Calu3 (cell line): Measurements from ENCODE around the gene PES1. TPM values are rescaled to one million over a fixed set of nuclear protein-coding genes. Genes with fewer than 3 reads are reported as not detected.
A peak's percentile ranks its signal among the peaks of the same experiment; 100 is the strongest.
"Not testable (repeated sequence)": the region's sequence is repeated elsewhere in the genome, so short reads cannot be mapped to it uniquely, and the experiment has no call there.

Experiments
- BruUV-seq: library from RNA; stranded (reverse); fragments of 400-500 nt; replicated peaks from 2 replicates; lab custom pipeline; 2021; lab: Mats Ljungman, UMichigan
- CTCF ChIA-PET: fragments of 300-600 bp; sonication (Branson Sonifier 250); formaldehyde crosslinking; loops from one replicate; lab custom pipeline; 2022; ENCODE audit warnings: antibody characterized with exemption; lab: Charles Lee
- DNase-seq: peaks from one replicate; pipeline ENCODE4 v3.0.0; 2022
- H3K27ac Mint-ChIP-seq: one replicate; pipeline ENCODE4 v1.8.0; 2022; ENCODE audit warnings: mixed read lengths; ENCODE audit not compliant: unreplicated experiment
- H3K27me3 Mint-ChIP-seq: one replicate; pipeline ENCODE4 v1.8.0; 2022; ENCODE audit warnings: mixed read lengths; ENCODE audit not compliant: unreplicated experiment
- H3K36me3 Mint-ChIP-seq: one replicate; pipeline ENCODE4 v1.8.0; 2022; ENCODE audit warnings: mild to moderate bottlenecking, moderate library complexity, mixed read lengths; ENCODE audit not compliant: insufficient read depth, unreplicated experiment
- H3K4me1 Mint-ChIP-seq: one replicate; pipeline ENCODE4 v1.8.0; 2022; ENCODE audit warnings: mild to moderate bottlenecking, low read depth, mixed read lengths; ENCODE audit not compliant: unreplicated experiment
- H3K4me3 Mint-ChIP-seq: one replicate; pipeline ENCODE4 v1.8.0; 2022; ENCODE audit warnings: mild to moderate bottlenecking, low read depth, moderate library complexity, mixed read lengths; ENCODE audit not compliant: unreplicated experiment
- H3K9me3 Mint-ChIP-seq: one replicate; pipeline ENCODE4 v1.8.0; 2022; ENCODE audit warnings: low read depth, mixed read lengths; ENCODE audit not compliant: unreplicated experiment
- CTCF ChIP-seq: fragments of 200-600 bp; IDR thresholded peaks from one replicate; pipeline ENCODE4 v1.8.0; 2022; ENCODE audit warnings: antibody characterized with exemption; ENCODE audit not compliant: unreplicated experiment
- intact Hi-C: fragments of 100-400 bp; cut with micrococcal nuclease; formaldehyde crosslinking; loops from one replicate; pipeline ENCODE4 v1.10.0; 2022; ENCODE audit not compliant: unreplicated experiment
- total RNA-seq: library from RNA; stranded (reverse); gene quantifications from 2 replicates; pipeline ENCODE4 v1.2.3, GENCODE V29; 2022

The PES1 gene
- total RNA-seq, 1 experiment from 2014 or later, result 98.9 TPM

DNA sequence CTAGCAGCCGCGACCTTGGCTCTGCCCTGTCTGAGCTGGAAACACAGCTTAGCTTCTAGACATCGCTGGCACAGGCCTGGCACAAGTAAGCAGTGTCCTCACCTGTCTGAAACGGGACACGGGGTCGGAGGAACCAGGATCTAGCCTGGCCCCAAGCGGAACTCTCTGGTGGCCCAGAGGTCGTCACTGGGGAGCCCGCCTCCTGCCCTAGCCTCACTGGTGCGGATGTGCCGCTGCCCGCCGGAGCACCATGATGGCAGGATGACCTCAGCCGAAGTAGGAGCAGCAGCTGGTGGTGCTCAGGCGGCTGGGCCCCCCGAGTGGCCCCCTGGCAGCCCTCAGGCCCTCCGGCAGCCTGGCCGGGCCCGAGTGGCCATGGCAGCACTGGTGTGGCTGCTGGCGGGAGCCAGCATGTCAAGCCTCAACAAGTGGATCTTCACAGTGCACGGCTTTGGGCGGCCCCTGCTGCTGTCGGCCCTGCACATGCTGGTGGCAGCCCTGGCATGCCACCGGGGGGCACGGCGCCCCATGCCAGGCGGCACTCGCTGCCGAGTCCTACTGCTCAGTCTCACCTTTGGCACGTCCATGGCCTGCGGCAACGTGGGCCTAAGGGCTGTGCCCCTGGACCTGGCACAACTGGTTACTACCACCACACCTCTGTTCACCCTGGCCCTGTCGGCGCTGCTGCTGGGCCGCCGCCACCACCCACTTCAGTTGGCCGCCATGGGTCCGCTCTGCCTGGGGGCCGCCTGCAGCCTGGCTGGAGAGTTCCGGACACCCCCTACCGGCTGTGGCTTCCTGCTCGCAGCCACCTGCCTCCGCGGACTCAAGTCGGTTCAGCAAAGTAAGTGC is 44.7 kb upstream of the PES1 start:
- intact Hi-C loops, result no loop called here
- Mint-ChIP-seq H3K36me3 (peaks cover 24% of the 10 kb centered on the region), H3K27me3 (no peaks in the 10 kb centered on the region), H3K4me3 (peak overlapping the region; percentile 75), H3K27ac (peak overlapping the region; percentile 44), H3K4me1 (peaks cover 8% of the 10 kb centered on the region), H3K9me3 (peaks cover 3% of the 10 kb centered on the region)
- CTCF ChIA-PET, result interaction anchor here (0.6 to 4.0 kb wide), 4 partner anchors 9 to 1076 kb away, joined by 3 to 83 read pairs (median 4); no protein-coding TSS in a partner anchor
- DNase-seq, result peak; percentile 21
- peak; percentile 32 for TF ChIP-seq CTCF
- BruUV-seq, result no TSS peak

DNA sequence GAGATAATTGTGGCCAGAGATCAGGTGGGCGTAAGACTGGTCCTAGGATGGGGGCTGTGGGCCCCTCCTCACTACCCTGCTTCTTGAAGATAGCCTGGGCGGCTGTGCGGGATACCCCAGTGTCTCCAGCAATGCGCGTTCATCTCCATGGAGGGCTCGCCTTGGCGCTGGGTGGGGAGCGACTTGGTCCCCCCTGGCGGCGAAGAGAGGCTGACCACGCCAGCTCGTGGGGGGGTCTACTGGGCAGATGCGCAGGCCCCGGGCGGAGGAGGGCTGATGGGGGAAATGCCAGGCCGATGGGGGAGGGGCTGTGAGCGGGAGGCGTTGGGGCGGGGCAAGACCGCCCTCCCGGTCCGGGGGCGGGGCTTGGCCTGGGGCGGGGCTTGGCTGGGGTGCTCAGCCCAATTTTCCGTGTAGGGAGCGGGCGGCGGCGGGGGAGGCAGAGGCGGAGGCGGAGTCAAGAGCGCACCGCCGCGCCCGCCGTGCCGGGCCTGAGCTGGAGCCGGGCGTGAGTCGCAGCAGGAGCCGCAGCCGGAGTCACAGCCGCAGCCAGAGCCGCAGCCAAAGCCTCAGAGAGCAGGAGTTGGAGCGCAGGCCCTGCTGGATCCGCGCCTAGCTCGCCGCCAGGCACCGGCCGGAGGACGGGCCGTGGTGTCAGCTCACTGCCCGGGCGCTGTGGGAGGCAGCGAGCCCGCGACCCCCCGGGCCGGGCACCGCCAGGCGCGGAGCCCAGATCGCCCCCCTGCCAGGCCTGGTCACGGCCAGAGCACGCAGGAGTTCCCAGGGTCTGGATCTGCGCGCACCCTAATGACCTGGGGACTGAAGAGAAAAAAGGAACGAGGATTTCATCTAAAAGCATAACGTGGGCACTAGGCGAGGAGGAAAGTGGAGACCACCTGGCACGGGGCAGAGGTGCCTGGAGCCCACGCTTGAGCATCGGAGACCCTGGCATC is 43.8 kb upstream of the PES1 start, which contains the start of gene SLC35E4:
Gene SLC35E4 (plus strand): TSS at position 509 of the 953 bp plus-strand sequence. CDS start 670 bp downstream, outside the sequence.
- no TSS peak for BruUV-seq
- intact Hi-C loops, result no loop called here
- Mint-ChIP-seq H3K9me3 (peaks cover 3% of the 10 kb centered on the region), H3K4me1 (peaks cover 8% of the 10 kb centered on the region), H3K27ac (peak within 1 kb of the TSS; percentile 44), H3K27me3 (no peaks in the 10 kb centered on the region), H3K36me3 (peaks cover 24% of the 10 kb centered on the region), H3K4me3 (peak within 1 kb of the TSS; percentile 75)
- CTCF ChIA-PET, result interaction anchor here (0.6 to 4.0 kb wide), 17 partner anchors 10 to 1075 kb away, joined by 3 to 83 read pairs (median 4); partner anchors contain the start of genes DUSP18, OSBP2, SEC14L2 and TCN2
- DNase-seq, result peak; percentile 94
- no peak for TF ChIP-seq CTCF

- Mint-ChIP-seq H3K4me1 (peaks cover 8% of the 10 kb centered on the region), H3K9me3 (peaks cover 3% of the 10 kb centered on the region), H3K36me3 (peaks cover 24% of the 10 kb centered on the region), H3K4me3 (peak overlapping the region; percentile 75), H3K27me3 (no peaks in the 10 kb centered on the region), H3K27ac (peak overlapping the region; percentile 44)
- CTCF ChIA-PET, result interaction anchor here (0.5 to 4.0 kb wide), 16 partner anchors 14 to 294 kb away, joined by 3 to 83 read pairs (median 4); partner anchors contain the start of genes DUSP18, OSBP2, SEC14L2 and TCN2
- intact Hi-C loops, result loop anchor here (1.0 kb wide), 1 partner anchor 121 kb away; no protein-coding TSS in a partner anchor
- peak; percentile 88 for DNase-seq
- BruUV-seq, result no TSS peak
- peak; percentile 94 for TF ChIP-seq CTCF
Observed at GRCh38 chr22:30634471-30635233, 42.9 kb upstream of the PES1 start.

GRCh38 chr22:30631469-30631868 is 39.8 kb upstream of the PES1 start:
- intact Hi-C loops, H3K9me3 Mint-ChIP-seq, H3K27me3 Mint-ChIP-seq, H3K4me3 Mint-ChIP-seq, H3K27ac Mint-ChIP-seq, BruUV-seq, H3K4me1 Mint-ChIP-seq, CTCF ChIA-PET, DNase-seq: not testable (repeated sequence)
- H3K36me3 Mint-ChIP-seq, result peaks cover 23% of the 10 kb centered on the region
